Measurements from ENCODE around the gene CEP162.

- no peak for TF ChIP-seq POLR2AphosphoS5 (IDR thresholded peaks at IDR 0.05; ENCODE audit: low read depth, low read length)
- TF ChIP-seq POLR2A (IDR thresholded peaks at IDR 0.05; ENCODE audit: low read depth, low read length), result no peak
Observed at GRCh38 chr6:84172574-84172973, 54.9 kb downstream of the CEP162 start.
